SK-N-SH (cell line): ENCODE measurements around the gene FDX2. TPM values are rescaled to one million over a fixed set of nuclear protein-coding genes. Genes with fewer than 3 reads are reported as not detected.

ENCODE experiments used
- CTCF ChIA-PET: fragments of 300-600, 350-600 bp; formaldehyde crosslinking; extraction: SDS; loops from one replicate; lab custom pipeline; 2021; lab: Yijun Ruan, JAX
- POLR2A ChIA-PET: fragments of 350-600 bp; sonication (Branson Sonifier 250); formaldehyde crosslinking; extraction: SDS; loops from one replicate; lab custom pipeline; 2020; ENCODE audit warnings: antibody characterized with exemption, inconsistent platforms; lab: Yijun Ruan, JAX
- DNase-seq: peaks from one replicate; pipeline ENCODE4 v3.0.0; 2012
- H2AFZ ChIP-seq: fragments of 200-600 bp; sonication (generic); 2 replicates; pipeline ENCODE4 v1.8.1; 2016; ENCODE audit warnings: antibody characterized with exemption, mild to moderate bottlenecking, low read depth
- H3F3A ChIP-seq: fragments of 200-600 bp; sonication (generic); replicated peaks from 2 replicates; pipeline ENCODE3; 2016; ENCODE audit warnings: antibody characterized with exemption, mild to moderate bottlenecking; ENCODE audit not compliant: insufficient read depth
- H3K27ac ChIP-seq, 2 experiments: fragments of 200-500 bp in 1 of 2; fragments of 200-600 bp in 1 of 2; sonication (Bioruptor generic) in 1 of 2; sonication (generic), shearing (Covaris generic) in 1 of 2; 2 replicates each; pipeline versions ENCODE4 v1.5.1 to v1.6.1; 2014 to 2016; ENCODE audit warnings: low read depth in 2 of 2, inconsistent platforms in 1 of 2, low read length in 1 of 2, mild to moderate bottlenecking in 1 of 2, mixed read lengths in 1 of 2
- H3K27me3 ChIP-seq: fragments of 200-600 bp; sonication (generic), shearing (Covaris generic); 2 replicates; pipeline ENCODE4 v1.6.1; 2016; ENCODE audit warnings: mixed run types; ENCODE audit not compliant: insufficient read depth
- H3K36me3 ChIP-seq, 2 experiments: fragments of 200-500 bp in 1 of 2; fragments of 200-600 bp in 1 of 2; sonication (Bioruptor generic) in 1 of 2; sonication (generic) in 1 of 2; replicated peaks in 1 of 2; 2 replicates each; pipeline versions ENCODE3 to v1.5.1; 2014 to 2016; ENCODE audit warnings: low read length in 1 of 2, mild to moderate bottlenecking in 1 of 2; ENCODE audit not compliant: insufficient read depth in 2 of 2, control insufficient read depth in 1 of 2
- H3K4me1 ChIP-seq, 2 experiments: fragments of 200-500 bp in 1 of 2; fragments of 200-600 bp in 1 of 2; sonication (Bioruptor generic) in 1 of 2; sonication (generic), shearing (Covaris generic) in 1 of 2; 2 replicates each; pipeline versions ENCODE4 v1.5.1 to v1.6.1; 2014 to 2016; ENCODE audit warnings: low read depth in 1 of 2, low read length in 1 of 2, mixed run types in 1 of 2; ENCODE audit not compliant: insufficient read depth in 2 of 2, control insufficient read depth in 1 of 2
- H3K4me2 ChIP-seq: fragments of 200-600 bp; sonication (generic), shearing (Covaris generic); 2 replicates; pipeline ENCODE4 v1.6.1; 2017; ENCODE audit warnings: mixed run types
- H3K4me3 ChIP-seq, 2 experiments: fragments of 200-500 bp in 1 of 2; fragments of 200-600 bp in 1 of 2; sonication (Bioruptor generic) in 1 of 2; sonication (generic), shearing (Covaris generic) in 1 of 2; 2 replicates each; pipeline versions ENCODE4 v1.5.1 to v1.8.1; 2014 to 2016; ENCODE audit warnings: low read depth in 2 of 2, inconsistent platforms in 1 of 2, low read length in 1 of 2, mild to moderate bottlenecking in 1 of 2, mixed read lengths in 1 of 2, moderate library complexity in 1 of 2
- H3K79me2 ChIP-seq: fragments of 200-600 bp; sonication (generic); 2 replicates; pipeline ENCODE4 v1.8.1; 2017; ENCODE audit warnings: mild to moderate bottlenecking; ENCODE audit not compliant: insufficient read depth
- H3K9ac ChIP-seq: fragments of 200-600 bp; sonication (generic); 2 replicates; pipeline ENCODE4 v1.6.1; 2017; ENCODE audit warnings: mixed run types
- H3K9me2 ChIP-seq: fragments of 200-600 bp; sonication (generic); 2 replicates; pipeline ENCODE4 v1.6.1; 2017; ENCODE audit warnings: mixed run types
- H3K9me3 ChIP-seq: fragments of 200-600 bp; sonication (generic); 2 replicates; pipeline ENCODE4 v1.6.1; 2017; ENCODE audit warnings: mixed run types, mild to moderate bottlenecking, moderate library complexity
- H4K20me1 ChIP-seq: fragments of 200-600 bp; sonication (generic); 2 replicates; pipeline ENCODE4 v1.6.1; 2017; ENCODE audit warnings: mild to moderate bottlenecking, mixed run types; ENCODE audit not compliant: insufficient read depth
- ELF1 ChIP-seq: IDR thresholded peaks from 2 replicates; pipeline ENCODE4 v1.4.0; 2012
- EP300 ChIP-seq, 2 experiments: IDR thresholded peaks; 2 replicates each; pipeline versions ENCODE4 v1.4.0 to v1.6.1; 2012; ENCODE audit warnings: borderline replicate concordance in 1 of 2, low read depth in 1 of 2, low read length in 1 of 2
- FOSL2 ChIP-seq: IDR thresholded peaks from 2 replicates; pipeline ENCODE4 v1.4.0; 2012; ENCODE audit warnings: low read depth, mild to moderate bottlenecking, moderate library complexity, borderline replicate concordance
- FOXJ3 ChIP-seq: sonication (generic); formaldehyde crosslinking; IDR thresholded peaks from 2 replicates; pipeline ENCODE4 v1.5.1; 2020; ENCODE audit warnings: mild to moderate bottlenecking, missing genetic modification reagents
- FOXM1 ChIP-seq: IDR thresholded peaks from 2 replicates; pipeline ENCODE4 v1.4.0; 2012; ENCODE audit warnings: low read depth, mild to moderate bottlenecking
- NRF1 ChIP-seq: IDR thresholded peaks from 2 replicates; pipeline ENCODE4 v1.6.1; 2012; ENCODE audit warnings: low read depth, mild to moderate bottlenecking, low read length
- POLR2AphosphoS5 ChIP-seq: IDR thresholded peaks from 2 replicates; pipeline ENCODE4 v1.6.1; 2012; ENCODE audit warnings: low read depth, low read length
- RXRA ChIP-seq: IDR thresholded peaks from 2 replicates; pipeline ENCODE4 v1.4.0; 2012; ENCODE audit warnings: low read depth, mild to moderate bottlenecking, borderline replicate concordance
- WGBS: methylation state at CpG from one replicate; pipeline ENCODE4 v1.1.6; 2017; ENCODE audit warnings: low lambda C conversion rate; 5-methylcytosine and 5-hydroxymethylcytosine counted together
- polyA plus RNA-seq, 3 experiments: library from polyadenylated mRNA; depleted of rRNA; stranded (reverse); fragments of >200 nt; gene quantifications; 2 replicates each; pipeline ENCODE4 v1.2.3, GENCODE V29; 2012
- TF ChIP-seq, protein P1 (sequence below): IDR thresholded peaks from 2 replicates; pipeline ENCODE4 v1.6.1; 2012; ENCODE audit warnings: mild to moderate bottlenecking, low read depth, low read length, moderate library complexity
- TF ChIP-seq, protein P2 (sequence below): IDR thresholded peaks from 2 replicates; pipeline ENCODE4 v1.4.0; 2012; ENCODE audit warnings: low read depth

Gene FDX2
- polyA plus RNA-seq, 1 of the 3 experiments (the other 2 are of a cell fraction) = 45.8 TPM

GRCh38 chr19:10292206-10292788 lies 23.5 kb downstream of the FDX2 start:
- Histone ChIP-seq H3K79me2 (no peaks in the 10 kb centered on the region), H3K27me3 (no peaks in the 10 kb centered on the region; the same call in 1 of the 2 replicates), H3K9me2 (no peaks in the 10 kb centered on the region), H3F3A (peaks cover 3% of the 10 kb centered on the region), H3K9me3 (no peaks in the 10 kb centered on the region)
- CTCF ChIA-PET = interaction anchor here (1.0 to 2.9 kb wide), 8 partner anchors 22 to 153 kb away, joined by 3 to 21 read pairs (median 5); partner anchors contain the start of gene ICAM1
- peak; percentile 92 for DNase-seq
- TF ChIP-seq NRF1 = no peak
- TF ChIP-seq EP300 (IDR thresholded peaks at IDR 0.05; ENCODE audit: borderline replicate concordance in 1 of 2, low read depth in 1 of 2, low read length in 1 of 2) = no peak
- no peak for TF ChIP-seq RXRA
- TF ChIP-seq ELF1 = no peak
- TF ChIP-seq FOSL2 = no peak
- TF ChIP-seq, protein P1, sequence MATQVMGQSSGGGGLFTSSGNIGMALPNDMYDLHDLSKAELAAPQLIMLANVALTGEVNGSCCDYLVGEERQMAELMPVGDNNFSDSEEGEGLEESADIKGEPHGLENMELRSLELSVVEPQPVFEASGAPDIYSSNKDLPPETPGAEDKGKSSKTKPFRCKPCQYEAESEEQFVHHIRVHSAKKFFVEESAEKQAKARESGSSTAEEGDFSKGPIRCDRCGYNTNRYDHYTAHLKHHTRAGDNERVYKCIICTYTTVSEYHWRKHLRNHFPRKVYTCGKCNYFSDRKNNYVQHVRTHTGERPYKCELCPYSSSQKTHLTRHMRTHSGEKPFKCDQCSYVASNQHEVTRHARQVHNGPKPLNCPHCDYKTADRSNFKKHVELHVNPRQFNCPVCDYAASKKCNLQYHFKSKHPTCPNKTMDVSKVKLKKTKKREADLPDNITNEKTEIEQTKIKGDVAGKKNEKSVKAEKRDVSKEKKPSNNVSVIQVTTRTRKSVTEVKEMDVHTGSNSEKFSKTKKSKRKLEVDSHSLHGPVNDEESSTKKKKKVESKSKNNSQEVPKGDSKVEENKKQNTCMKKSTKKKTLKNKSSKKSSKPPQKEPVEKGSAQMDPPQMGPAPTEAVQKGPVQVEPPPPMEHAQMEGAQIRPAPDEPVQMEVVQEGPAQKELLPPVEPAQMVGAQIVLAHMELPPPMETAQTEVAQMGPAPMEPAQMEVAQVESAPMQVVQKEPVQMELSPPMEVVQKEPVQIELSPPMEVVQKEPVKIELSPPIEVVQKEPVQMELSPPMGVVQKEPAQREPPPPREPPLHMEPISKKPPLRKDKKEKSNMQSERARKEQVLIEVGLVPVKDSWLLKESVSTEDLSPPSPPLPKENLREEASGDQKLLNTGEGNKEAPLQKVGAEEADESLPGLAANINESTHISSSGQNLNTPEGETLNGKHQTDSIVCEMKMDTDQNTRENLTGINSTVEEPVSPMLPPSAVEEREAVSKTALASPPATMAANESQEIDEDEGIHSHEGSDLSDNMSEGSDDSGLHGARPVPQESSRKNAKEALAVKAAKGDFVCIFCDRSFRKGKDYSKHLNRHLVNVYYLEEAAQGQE = no peak
- no peak for TF ChIP-seq POLR2AphosphoS5
- TF ChIP-seq FOXJ3 (CRISPR knock-in tag) = no peak
- TF ChIP-seq FOXM1 = no peak
- TF ChIP-seq, all 33 proteins: peak for 0
- no peak overlapping the region for H3K9ac ChIP-seq
- peak overlapping the region; percentile 61; the same call in 1 of the 2 replicates for H2AFZ ChIP-seq
- H3K4me1 ChIP-seq = peaks cover 0 to 39% of the 10 kb centered on the region in 2 experiments; a peak in 1 of 4 replicates
- no peak overlapping the region for H3K27ac ChIP-seq
- POLR2A ChIA-PET = interaction anchor here (1.1 kb wide), 1 partner anchor 9 kb away, joined by 3 read pairs; no protein-coding TSS in a partner anchor
- H3K4me3 ChIP-seq = peak overlapping the region; percentile 45 to 77
- peak overlapping the region; percentile 98 for H3K4me2 ChIP-seq
- H3K36me3 ChIP-seq = no peaks in the 10 kb centered on the region
- 1% methylated on average over 11 of the region's 45 CpGs for WGBS
- no peaks in the 10 kb centered on the region for H4K20me1 ChIP-seq

GRCh38 chr19:10291554-10292205 lies 24.1 kb downstream of the FDX2 start:
- POLR2A ChIA-PET = interaction anchor here (0.6 to 1.1 kb wide), 3 partner anchors 8 to 67 kb away, joined by 3 to 6 read pairs (median 3); no protein-coding TSS in a partner anchor
- Histone ChIP-seq H3K79me2 (no peaks in the 10 kb centered on the region), H3K27ac (no peak overlapping the region), H3K9me3 (no peaks in the 10 kb centered on the region), H3K36me3 (no peaks in the 10 kb centered on the region), H3K4me1 (peaks cover 0 to 39% of the 10 kb centered on the region in 2 experiments; a peak in 1 of 4 replicates), H3K27me3 (no peaks in the 10 kb centered on the region; the same call in 1 of the 2 replicates), H3F3A (peaks cover 3% of the 10 kb centered on the region), H3K4me2 (peak overlapping the region; percentile 98), H3K4me3 (peak overlapping the region; percentile 45 to 77), H2AFZ (peak overlapping the region; percentile 61), H3K9me2 (no peaks in the 10 kb centered on the region), H4K20me1 (no peaks in the 10 kb centered on the region), H3K9ac (peak overlapping the region; percentile 39; the same call in 1 of the 2 replicates)
- no peak for TF ChIP-seq FOXJ3 (CRISPR knock-in tag)
- TF ChIP-seq, protein P2, sequence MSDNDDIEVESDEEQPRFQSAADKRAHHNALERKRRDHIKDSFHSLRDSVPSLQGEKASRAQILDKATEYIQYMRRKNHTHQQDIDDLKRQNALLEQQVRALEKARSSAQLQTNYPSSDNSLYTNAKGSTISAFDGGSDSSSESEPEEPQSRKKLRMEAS = peak; percentile 1; the same call in 1 of the 2 replicates
- DNase-seq = no peak
- CTCF ChIA-PET = interaction anchor here (0.6 to 2.9 kb wide), 11 partner anchors 12 to 153 kb away, joined by 3 to 21 read pairs (median 4); partner anchors contain the start of genes CDC37 and ICAM1
- 2% methylated on average over 33 of the region's 49 CpGs for WGBS
